Activated CD4-positive, alpha-beta T cell treated with anti-CD3 and anti-CD28 coated beads for 1 hour (primary cell): ENCODE measurements around the gene PCDHA7.
"Not testable (repeated sequence)": the region's sequence is repeated elsewhere in the genome, so short reads cannot be mapped to it uniquely, and the experiment has no call there.

Experiments used
- DNase-seq: peaks from one replicate; pipeline ENCODE4 v3.0.0-alpha.2; 2020

The PCDHA7 gene

GRCh38 chr5:140868721-140869554 is 34.9 kb downstream of the PCDHA7 start, which contains the start of gene PCDHA11:
Gene PCDHA11 (plus strand): TSS chr5:140868957. CDS start chr5:140869104, 147 bp downstream.
- no peak for DNase-seq

- DNase-seq: no peak
Observed at GRCh38 chr5:140869555-140869886, 35.5 kb downstream of the PCDHA7 start.

GRCh38 chr5:140870221-140871201 is 36.4 kb downstream of the PCDHA7 start:
- DNase-seq: no peak

- no peak for DNase-seq
Observed at GRCh38 chr5:140875085-140876065, 41.3 kb downstream of the PCDHA7 start, which contains the start of gene PCDHA12. Gene PCDHA12 (plus strand): TSS chr5:140875308. CDS start chr5:140875473, 165 bp downstream.

- DNase-seq: not testable (repeated sequence)
Observed at GRCh38 chr5:140876541-140877261, 42.6 kb downstream of the PCDHA7 start.

GRCh38 chr5:140877262-140877581 is 43.2 kb downstream of the PCDHA7 start:
- no peak for DNase-seq

- no peak for DNase-seq
Observed at GRCh38 chr5:140881889-140882590, 48.0 kb downstream of the PCDHA7 start, which contains the start of gene PCDHA13. Gene PCDHA13 (plus strand): TSS chr5:140882124. CDS start chr5:140882269, 145 bp downstream.

GRCh38 chr5:140882591-140882899 is 48.5 kb downstream of the PCDHA7 start:
- DNase-seq: no peak

GRCh38 chr5:140883373-140883772 is 49.3 kb downstream of the PCDHA7 start:
- DNase-seq: no peak

- no peak for DNase-seq
Observed at GRCh38 chr5:140883927-140884697, 50.0 kb downstream of the PCDHA7 start.
